CD14-positive monocyte (primary cell): ENCODE measurements around the gene TIAM2. TPM values are rescaled to one million over a fixed set of nuclear protein-coding genes. Genes with fewer than 3 reads are reported as not detected.

ENCODE experiments used
- DNase-seq, 3 donors: peaks; one replicate each; pipeline ENCODE4 v3.0.0-alpha.2; 2011 to 2022
- H2AFZ ChIP-seq: 2 replicates; pipeline ENCODE4 v1.6.0; 2012; ENCODE audit warnings: mild to moderate bottlenecking, low read depth, low read length, inconsistent platforms; ENCODE audit not compliant: insufficient read depth, poor library complexity, severe bottlenecking
- H3K27ac ChIP-seq, 2 donors: 1 replicate in 1 of 2; 2 replicates in 1 of 2; pipeline ENCODE4 v1.5.1; 2012 to 2013; ENCODE audit warnings: low read length in 2 of 2, control low read depth in 1 of 2, inconsistent platforms in 1 of 2, low read depth in 1 of 2, mild to moderate bottlenecking in 1 of 2
- H3K27me3 ChIP-seq, 2 donors: one replicate each; pipeline versions ENCODE4 v1.6.0 to v1.6.1; 2011 to 2013; ENCODE audit warnings: low read length in 2 of 2; ENCODE audit not compliant: control insufficient read depth in 2 of 2, insufficient read depth in 2 of 2
- H3K36me3 ChIP-seq, 2 donors: replicated peaks in 1 of 2; 1 replicate in 1 of 2; 2 replicates in 1 of 2; pipeline versions ENCODE4 v1.5.1 to v1.6.1; 2012 to 2013; ENCODE audit warnings: low read length in 2 of 2, control low read depth in 1 of 2, inconsistent platforms in 1 of 2, mild to moderate bottlenecking in 1 of 2; ENCODE audit not compliant: insufficient read depth in 2 of 2, control insufficient read depth in 1 of 2
- H3K4me1 ChIP-seq, 2 donors: 1 replicate in 1 of 2; 2 replicates in 1 of 2; pipeline versions ENCODE4 v1.5.1 to v1.6.1; 2012 to 2013; ENCODE audit warnings: low read length in 2 of 2, control low read depth in 1 of 2, inconsistent platforms in 1 of 2, mild to moderate bottlenecking in 1 of 2, moderate library complexity in 1 of 2; ENCODE audit not compliant: insufficient read depth in 2 of 2, control insufficient read depth in 1 of 2
- H3K4me2 ChIP-seq: replicated peaks from 2 replicates; pipeline ENCODE3; 2012; ENCODE audit warnings: low read length, moderate library complexity, mild to moderate bottlenecking; ENCODE audit not compliant: poor library complexity, severe bottlenecking; ENCODE audit errors: extremely low read depth
- H3K4me3 ChIP-seq, 3 experiments: fragments of 200-600 bp in 1 of 3; sonication (generic) in 1 of 3; replicated peaks in 1 of 3; 1 replicate in 2 of 3; 2 replicates in 1 of 3; pipeline ENCODE4 v1.5.1; 2011 to 2013; ENCODE audit warnings: low read length in 3 of 3, mild to moderate bottlenecking in 3 of 3, control low read depth in 2 of 3, low read depth in 2 of 3, inconsistent platforms in 1 of 3, moderate library complexity in 1 of 3
- H3K79me2 ChIP-seq: 2 replicates; pipeline ENCODE4 v1.6.0; 2012; ENCODE audit warnings: mild to moderate bottlenecking, control low read depth, inconsistent platforms, low read length, moderate library complexity; ENCODE audit not compliant: insufficient read depth
- H3K9ac ChIP-seq: 2 replicates; pipeline ENCODE4 v1.6.0; 2017; ENCODE audit warnings: low read length, mild to moderate bottlenecking; ENCODE audit not compliant: insufficient read depth, poor library complexity, severe bottlenecking
- H3K9me3 ChIP-seq, 2 donors: replicated peaks in 1 of 2; 1 replicate in 1 of 2; 2 replicates in 1 of 2; pipeline versions ENCODE4 v1.5.1 to v1.6.1; 2012 to 2013; ENCODE audit warnings: low read length in 2 of 2, control low read depth in 1 of 2; ENCODE audit not compliant: control insufficient read depth in 1 of 2, insufficient read depth in 1 of 2
- H4K20me1 ChIP-seq: 2 replicates; pipeline ENCODE4 v1.6.0; 2012; ENCODE audit warnings: mild to moderate bottlenecking, low read length, control low read depth, moderate library complexity; ENCODE audit not compliant: insufficient read depth
- H3K27ac Mint-ChIP-seq, 7 donors: one replicate each; pipeline ENCODE4 v1.8.0; 2020; ENCODE audit warnings: mild to moderate bottlenecking in 7 of 7, mixed read lengths in 7 of 7, moderate library complexity in 6 of 7, inconsistent platforms in 2 of 7
- H3K27me3 Mint-ChIP-seq, 3 donors: one replicate each; pipeline ENCODE4 v1.8.0; 2021 to 2022; ENCODE audit warnings: low read depth in 3 of 3, mild to moderate bottlenecking in 3 of 3, mixed read lengths in 3 of 3, moderate library complexity in 3 of 3, inconsistent platforms in 1 of 3
- H3K36me3 Mint-ChIP-seq, 2 donors: one replicate each; pipeline ENCODE4 v1.8.0; 2020; ENCODE audit warnings: mixed read lengths in 2 of 2, inconsistent platforms in 1 of 2, mild to moderate bottlenecking in 1 of 2
- H3K4me1 Mint-ChIP-seq: one replicate; pipeline ENCODE4 v1.8.0; 2020; ENCODE audit warnings: mild to moderate bottlenecking, mixed read lengths
- H3K4me3 Mint-ChIP-seq, 2 donors: one replicate each; pipeline ENCODE4 v1.8.0; 2020; ENCODE audit warnings: mild to moderate bottlenecking in 2 of 2, mixed read lengths in 2 of 2, moderate library complexity in 1 of 2
- H3K9me3 Mint-ChIP-seq, 7 donors: one replicate each; pipeline ENCODE4 v1.8.0; 2020 to 2022; ENCODE audit warnings: mixed read lengths in 7 of 7, mild to moderate bottlenecking in 6 of 7, moderate library complexity in 6 of 7, inconsistent platforms in 2 of 7
- CTCF ChIP-seq: fragments of 200-600 bp; IDR thresholded peaks from one replicate; pipeline ENCODE4 v1.8.0; 2022; ENCODE audit warnings: antibody characterized with exemption, mild to moderate bottlenecking
- WGBS: methylation state at CpG from one replicate; pipeline ENCODE4 v1.1.5; 2013; ENCODE audit warnings: missing lambda C conversion rate; ENCODE audit not compliant: insufficient coverage; 5-methylcytosine and 5-hydroxymethylcytosine counted together
- intact Hi-C, 2 donors: fragments of 100-400 bp; cut with micrococcal nuclease; formaldehyde crosslinking; loops; one replicate each; pipeline versions ENCODE4 v1.15.0 to v1.15.1; 2023
- polyA plus RNA-seq, 3 donors: library from polyadenylated mRNA; depleted of rRNA in 1 of 3; unstranded in 2 of 3; stranded (reverse) in 1 of 3; fragments of 300-500 nt in 2 of 3; fragments of >200 nt in 1 of 3; fragmentation: Illumina TruSeq in 2 of 3; gene quantifications; 1 replicate in 2 of 3; 2 replicates in 1 of 3; pipeline ENCODE4 v1.2.3, GENCODE V29; 2012 to 2021

The TIAM2 gene
- polyA plus RNA-seq, 3 donors = 0.25 to 4.2 (median 0.67) TPM

GRCh38 chr6:155274106-155274505 lies 279.0 kb downstream of the TIAM2 start:
- Mint-ChIP-seq H3K4me1 (no peaks in the 10 kb centered on the region), H3K36me3 (peaks cover 35 to 36% of the 10 kb centered on the region in 2 donors), H3K27ac (no peak overlapping the region), H3K27me3 (no peaks in the 10 kb centered on the region), H3K4me3 (no peak overlapping the region), H3K9me3 (no peaks in the 10 kb centered on the region)
- no peak overlapping the region for H3K27ac ChIP-seq
- no peak for DNase-seq
- H3K9me3 ChIP-seq = no peaks in the 10 kb centered on the region
- no peak overlapping the region for H3K4me3 ChIP-seq
- no peak for TF ChIP-seq CTCF
- H3K79me2 ChIP-seq = no peaks in the 10 kb centered on the region
- no peak overlapping the region for H3K9ac ChIP-seq
- no peak overlapping the region for H2AFZ ChIP-seq
- H3K36me3 ChIP-seq = peaks cover 17 to 34% of the 10 kb centered on the region in 2 donors
- H3K27me3 ChIP-seq = no peaks in the 10 kb centered on the region
- WGBS = no CpG with 5 or more reads among the region's 2 CpGs
- H3K4me2 ChIP-seq = no peak overlapping the region
- H3K4me1 ChIP-seq = no peaks in the 10 kb centered on the region
- intact Hi-C loops = no loop called here
- no peaks in the 10 kb centered on the region for H4K20me1 ChIP-seq

GRCh38 chr6:155274533-155274932 lies 279.4 kb downstream of the TIAM2 start:
- WGBS = no CpG with 5 or more reads among the region's 1 CpG
- H3K4me3 ChIP-seq = no peak overlapping the region
- H3K4me2 ChIP-seq = no peak overlapping the region
- no peaks in the 10 kb centered on the region for H3K9me3 ChIP-seq
- Mint-ChIP-seq H3K27ac (no peak overlapping the region), H3K4me3 (no peak overlapping the region), H3K27me3 (no peaks in the 10 kb centered on the region), H3K36me3 (peaks cover 39 to 41% of the 10 kb centered on the region in 2 donors), H3K9me3 (no peaks in the 10 kb centered on the region), H3K4me1 (no peaks in the 10 kb centered on the region)
- H3K79me2 ChIP-seq = no peaks in the 10 kb centered on the region
- intact Hi-C loops = no loop called here
- no peak overlapping the region for H3K27ac ChIP-seq
- no peak for DNase-seq
- no peaks in the 10 kb centered on the region for H4K20me1 ChIP-seq
- no peaks in the 10 kb centered on the region for H3K27me3 ChIP-seq
- peaks cover 17 to 38% of the 10 kb centered on the region in 2 donors for H3K36me3 ChIP-seq
- H3K9ac ChIP-seq = no peak overlapping the region
- no peak overlapping the region for H2AFZ ChIP-seq
- no peaks in the 10 kb centered on the region for H3K4me1 ChIP-seq
- TF ChIP-seq CTCF = no peak
